NCI-H524 (cell line): ENCODE measurements around the gene LUC7L2.
"Not testable (repeated sequence)": the region's sequence is repeated elsewhere in the genome, so short reads cannot be mapped to it uniquely, and the experiment has no call there.

Experiments used
- DNase-seq, 2 experiments: peaks; one replicate each; lab custom pipeline; 2025; lab: John Stamatoyannopoulos, UW

LUC7L2 gene

GRCh38 chr7:139446051-139446890 is 86.6 kb downstream of the LUC7L2 start:
- DNase-seq = no peak

GRCh38 chr7:139450851-139451250 is 91.2 kb downstream of the LUC7L2 start:
- DNase-seq = no peak

GRCh38 chr7:139451638-139452037 is 91.9 kb downstream of the LUC7L2 start:
- no peak for DNase-seq

- DNase-seq = no peak
These were observed 93.4 kb downstream of the LUC7L2 start for GRCh38 chr7:139452958-139453672.

- DNase-seq = no peak
These were observed 94.1 kb downstream of the LUC7L2 start for GRCh38 chr7:139453673-139454321.

- no peak for DNase-seq
These were observed 96.1 kb downstream of the LUC7L2 start for GRCh38 chr7:139455789-139456188.

- no peak for DNase-seq
These were observed 96.8 kb downstream of the LUC7L2 start for GRCh38 chr7:139456511-139456910.

GRCh38 chr7:139457153-139457946 is 97.7 kb downstream of the LUC7L2 start:
- DNase-seq = no peak

- not testable (repeated sequence) for DNase-seq
These were observed 103.7 kb downstream of the LUC7L2 start for GRCh38 chr7:139463421-139463820.

- not testable (repeated sequence) for DNase-seq
These were observed 104.8 kb downstream of the LUC7L2 start for GRCh38 chr7:139464511-139464910.

GRCh38 chr7:139465072-139465471 is 105.4 kb downstream of the LUC7L2 start:
- DNase-seq = not testable (repeated sequence)

- not testable (repeated sequence) for DNase-seq
These were observed 108.0 kb downstream of the LUC7L2 start for GRCh38 chr7:139467729-139468128.

GRCh38 chr7:139468281-139468680 is 108.6 kb downstream of the LUC7L2 start:
- not testable (repeated sequence) for DNase-seq

- no peak for DNase-seq
These were observed 112.2 kb downstream of the LUC7L2 start for GRCh38 chr7:139471740-139472353.
